Stimulated activated CD8-positive, alpha-beta memory T cell treated with anti-CD3 and anti-CD28 coated beads, Interleukin-4, amount 100 ng/mL, for 24 hours (primary cell): ENCODE results near the gene BLMH.
"Not testable (repeated sequence)": the region's sequence is repeated elsewhere in the genome, so short reads cannot be mapped to it uniquely, and the experiment has no call there.

Experiments used
- DNase-seq: peaks from one replicate; pipeline ENCODE4 v3.0.0-alpha.2; 2020; ENCODE audit warnings: low read depth

The BLMH gene

GRCh38 chr17:30249460-30249859, 42.3 kb downstream of the BLMH start:
- no peak for DNase-seq

GRCh38 chr17:30248786-30249185, 43.0 kb downstream of the BLMH start:
- DNase-seq: no peak

- no peak for DNase-seq
Measured at GRCh38 chr17:30246460-30246859, 45.3 kb downstream of the BLMH start.

- DNase-seq: no peak
Measured at GRCh38 chr17:30244853-30245385, 46.8 kb downstream of the BLMH start.

DNA sequence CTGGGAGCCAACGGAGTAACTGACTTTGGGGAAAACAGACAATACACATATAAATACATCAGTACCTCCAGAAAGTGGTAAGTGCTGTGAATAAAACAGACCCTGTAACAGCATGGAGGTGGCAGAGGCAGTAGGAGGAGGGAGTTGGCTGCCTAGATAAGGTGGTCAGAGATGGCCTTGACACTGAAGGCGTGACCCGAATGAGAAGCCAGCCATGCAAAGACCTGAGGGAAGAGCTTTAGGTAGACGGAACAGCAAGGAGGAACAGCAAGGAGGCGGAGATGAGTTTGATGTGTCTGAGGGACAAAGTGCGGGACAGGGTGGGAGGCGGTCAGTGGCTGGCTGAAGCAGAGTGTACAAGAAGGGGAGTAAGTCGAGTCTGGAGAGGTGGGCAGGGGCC, 48.2 kb downstream of the BLMH start:
- no peak for DNase-seq

DNA sequence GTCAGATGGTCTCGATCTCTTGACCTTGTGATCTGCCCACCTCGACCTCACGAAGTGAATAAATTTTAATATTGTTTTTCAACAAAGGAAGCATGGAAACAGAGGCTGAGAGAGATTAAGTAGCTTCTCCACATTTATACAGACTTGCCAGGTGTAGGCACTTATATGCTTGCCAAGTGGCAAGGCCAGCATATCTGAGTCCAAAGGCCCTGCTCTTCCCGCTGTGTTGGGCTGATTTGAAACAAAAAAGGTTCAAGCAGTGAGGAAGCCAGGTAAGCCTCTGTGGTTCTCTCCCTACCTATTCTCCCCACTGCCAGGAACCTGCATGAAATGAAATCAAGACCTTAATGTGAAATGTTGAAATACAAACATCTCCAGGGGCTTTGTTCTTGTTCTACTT, 48.7 kb downstream of the BLMH start:
- no peak for DNase-seq

GRCh38 chr17:30241051-30241450, 50.7 kb downstream of the BLMH start:
- DNase-seq: no peak

- DNase-seq: no peak
Measured at GRCh38 chr17:30240177-30240576, 51.6 kb downstream of the BLMH start.

DNA sequence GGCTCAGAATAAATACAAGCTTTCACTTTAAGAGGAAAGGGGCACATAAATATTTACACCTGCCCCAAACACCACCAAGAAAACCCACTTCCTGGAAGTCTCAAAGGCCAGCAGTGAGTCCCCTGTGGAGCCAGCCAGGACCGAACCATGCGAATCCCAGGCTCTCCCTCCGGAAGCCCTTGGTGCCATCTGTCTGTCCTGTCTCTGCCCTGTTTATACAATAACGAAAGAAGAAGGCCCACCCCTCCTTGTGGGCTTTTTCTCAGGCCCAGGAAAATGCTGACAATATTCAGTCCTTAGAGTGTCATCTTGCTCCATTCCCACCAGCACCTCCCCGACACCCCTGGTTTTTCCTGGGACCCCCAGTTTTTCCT, 52.7 kb downstream of the BLMH start:
- DNase-seq: no peak

DNA sequence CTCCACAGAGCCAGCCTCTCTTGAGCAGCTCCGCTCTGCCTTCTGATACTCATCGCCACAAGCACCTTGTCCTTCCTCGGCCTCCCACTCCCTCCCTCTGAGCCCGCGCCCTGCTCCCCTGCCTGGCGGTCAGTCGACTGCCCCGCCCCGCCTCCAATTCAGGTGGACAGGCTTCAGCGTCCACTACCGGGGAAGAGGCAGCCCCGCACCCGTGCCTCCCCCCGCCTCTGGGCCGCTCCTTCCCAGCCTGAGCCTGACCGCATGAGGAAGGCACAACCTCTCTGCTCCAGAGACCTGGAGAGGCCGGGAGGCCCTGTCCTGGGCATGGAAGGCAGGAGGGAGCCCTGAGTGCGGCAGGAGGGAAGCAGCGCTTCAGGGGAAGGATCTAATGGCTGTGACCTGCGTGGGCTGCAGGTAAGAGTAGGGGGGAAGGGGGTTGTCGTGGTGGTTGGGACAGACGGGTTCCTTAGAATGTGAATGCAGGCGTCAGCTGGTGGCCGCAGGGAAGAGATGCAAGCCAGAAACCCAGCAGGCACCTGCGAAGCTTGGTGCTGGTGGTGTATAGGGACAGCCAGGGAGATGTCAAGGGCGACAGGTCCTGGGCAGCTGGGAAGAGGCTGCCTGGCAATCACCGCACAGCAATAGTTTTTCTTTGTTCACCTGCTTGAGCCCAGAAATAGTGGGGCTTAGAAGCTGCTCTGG, 53.2 kb downstream of the BLMH start:
- DNase-seq: no peak

- no peak for DNase-seq
Measured at GRCh38 chr17:30238003-30238344, 53.8 kb downstream of the BLMH start.

DNA sequence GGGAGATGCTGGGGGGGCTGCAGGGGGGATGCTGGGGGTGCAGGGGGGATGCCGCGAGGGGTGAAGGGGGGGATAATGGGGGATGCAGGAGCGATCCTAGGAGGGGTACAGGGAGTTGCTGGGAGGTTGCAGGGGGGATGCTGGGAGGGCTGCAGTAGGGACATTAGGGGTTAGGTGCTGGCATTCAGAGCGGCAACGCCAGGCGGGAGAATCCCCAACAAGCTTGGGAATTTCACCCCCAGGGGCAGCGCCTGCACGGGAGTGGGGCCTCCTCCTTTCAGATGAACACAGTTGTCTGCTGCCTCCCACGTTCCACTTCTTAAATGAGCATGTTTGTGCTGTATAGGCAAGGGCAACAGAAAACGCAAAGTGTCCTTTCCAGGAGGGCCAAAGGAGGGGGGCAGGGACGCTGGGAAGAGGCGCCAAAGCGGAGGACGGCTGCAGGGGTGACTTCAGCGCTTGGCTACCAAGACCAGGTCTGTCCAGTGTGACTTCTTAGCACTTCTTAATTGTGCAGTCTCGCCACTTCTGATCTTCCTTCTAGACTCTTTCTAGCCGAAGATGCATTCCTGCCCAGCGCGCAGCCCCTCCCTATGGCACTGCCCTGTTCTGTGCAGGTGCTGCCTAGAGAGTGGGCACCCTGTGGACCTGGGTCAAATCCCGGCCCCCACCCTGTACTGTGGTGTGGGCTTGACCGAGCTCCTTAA, 54.3 kb downstream of the BLMH start:
- no peak for DNase-seq

- no peak for DNase-seq
Measured at GRCh38 chr17:30236766-30237165, 55.0 kb downstream of the BLMH start.

DNA sequence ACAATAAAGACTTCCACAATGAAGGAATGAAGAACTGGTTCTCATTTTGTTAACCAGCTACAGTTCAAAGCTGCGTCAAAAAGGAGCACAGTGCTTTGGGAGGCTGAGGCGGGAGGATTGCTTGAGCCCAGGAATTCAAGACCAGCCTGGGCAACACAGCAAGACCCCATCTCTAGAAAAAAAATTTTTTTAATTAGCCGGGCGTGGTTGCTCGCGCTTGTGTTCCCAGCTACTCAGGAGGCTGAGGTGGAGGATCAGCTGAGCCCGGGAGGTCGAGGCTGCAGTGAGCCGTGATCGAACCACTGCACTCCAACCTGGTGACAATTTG, 55.5 kb downstream of the BLMH start:
- no peak for DNase-seq

DNA sequence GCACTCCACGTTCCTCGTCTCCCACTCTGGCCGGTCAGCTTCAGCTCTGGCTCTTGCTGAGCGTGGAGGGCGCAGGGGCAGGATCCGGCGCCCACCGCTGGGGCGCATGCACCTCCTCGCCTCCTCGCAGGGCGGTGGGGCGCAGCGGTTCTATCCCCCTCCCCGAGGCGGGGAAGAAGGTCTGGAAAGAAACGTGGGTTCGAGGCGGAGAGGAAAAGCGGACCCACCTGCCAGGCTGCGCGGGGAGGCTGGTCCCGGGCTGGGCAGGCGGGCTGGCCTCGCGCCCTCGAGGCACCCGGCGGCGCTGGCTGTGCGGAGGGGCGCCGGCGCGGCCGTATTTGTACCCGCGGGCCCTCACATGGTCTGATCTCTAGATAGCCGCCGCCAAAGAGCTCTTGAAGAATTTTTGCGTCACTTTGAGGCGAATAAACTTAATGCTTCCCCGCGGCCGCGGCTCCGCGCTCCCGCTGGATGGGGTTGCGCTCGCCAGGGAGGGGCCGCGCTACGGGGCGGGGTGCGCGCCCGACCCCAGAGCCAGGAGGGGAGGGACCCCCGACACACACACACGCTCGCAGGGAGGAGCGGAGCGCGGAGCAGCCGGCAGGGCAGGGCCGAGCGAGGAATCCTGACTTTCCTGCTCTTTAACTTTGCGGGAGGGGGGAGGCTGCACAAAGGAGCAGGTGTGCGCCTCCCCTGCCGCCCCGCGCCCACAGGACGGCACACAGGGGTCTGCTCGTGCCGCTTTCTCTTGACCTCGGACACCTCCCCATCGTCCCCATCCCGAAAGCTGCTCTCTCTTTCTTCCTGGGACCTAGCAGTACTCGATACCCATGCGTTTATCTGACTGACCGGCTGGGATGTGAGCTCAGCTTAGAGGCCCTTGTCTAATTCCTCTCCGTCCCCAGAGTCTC, 56.1 kb downstream of the BLMH start, which contains the start of gene SLC6A4:
SLC6A4 (minus strand) TSS at position 312 of the 911 bp plus-strand sequence. CDS start 13,739 bp downstream, outside the sequence.
- no peak for DNase-seq

- DNase-seq: no peak
Measured at GRCh38 chr17:30234964-30235363, 56.8 kb downstream of the BLMH start.

DNA sequence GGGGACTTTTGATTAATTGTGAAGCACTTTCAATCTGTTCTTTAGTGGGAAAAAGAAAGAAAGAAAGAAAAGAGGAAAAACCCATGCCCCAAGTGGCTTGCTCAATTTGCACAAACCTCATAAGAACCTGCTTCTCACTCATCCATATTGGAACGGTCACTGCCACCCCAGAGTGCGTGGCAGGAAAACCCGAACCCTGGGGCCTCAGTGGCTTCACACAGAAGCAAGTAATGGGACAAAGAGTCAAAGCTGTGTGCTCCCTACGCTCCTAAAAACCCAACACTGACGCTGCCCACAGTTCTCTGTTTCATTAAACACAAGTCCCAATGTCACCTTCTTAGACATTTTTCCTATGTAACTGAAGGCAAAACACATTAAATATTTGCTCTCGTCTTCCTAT, 57.4 kb downstream of the BLMH start:
- no peak for DNase-seq

DNA sequence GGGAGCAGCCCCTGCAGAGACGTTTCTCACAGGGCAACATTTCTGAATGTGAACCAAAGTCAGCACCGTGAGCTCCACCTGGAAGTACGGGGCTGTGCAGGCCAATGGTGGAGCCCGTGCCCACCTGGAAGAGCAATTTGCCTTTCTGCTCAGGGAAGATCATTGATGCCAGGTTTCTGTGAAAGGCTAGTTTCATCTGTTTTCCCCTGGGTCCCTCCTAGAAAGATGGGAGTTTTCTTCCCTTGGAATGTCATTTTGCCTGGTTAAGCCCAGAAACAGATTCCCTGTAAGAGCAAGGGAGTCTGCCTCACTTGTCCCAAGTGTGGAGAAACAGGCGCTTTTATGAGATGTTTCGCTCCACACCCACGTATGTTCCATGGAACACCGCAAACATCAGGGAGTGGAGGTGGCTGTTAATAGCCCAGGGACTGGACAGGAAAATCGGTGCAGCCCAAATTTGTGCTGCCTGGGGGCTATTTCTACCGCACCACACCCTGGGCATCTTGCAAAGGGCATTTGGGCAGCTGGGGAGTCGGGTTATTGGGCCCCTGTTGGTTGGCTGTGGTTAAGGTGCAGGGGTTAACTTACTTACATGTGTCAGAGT, 58.8 kb downstream of the BLMH start:
- no peak for DNase-seq

DNA sequence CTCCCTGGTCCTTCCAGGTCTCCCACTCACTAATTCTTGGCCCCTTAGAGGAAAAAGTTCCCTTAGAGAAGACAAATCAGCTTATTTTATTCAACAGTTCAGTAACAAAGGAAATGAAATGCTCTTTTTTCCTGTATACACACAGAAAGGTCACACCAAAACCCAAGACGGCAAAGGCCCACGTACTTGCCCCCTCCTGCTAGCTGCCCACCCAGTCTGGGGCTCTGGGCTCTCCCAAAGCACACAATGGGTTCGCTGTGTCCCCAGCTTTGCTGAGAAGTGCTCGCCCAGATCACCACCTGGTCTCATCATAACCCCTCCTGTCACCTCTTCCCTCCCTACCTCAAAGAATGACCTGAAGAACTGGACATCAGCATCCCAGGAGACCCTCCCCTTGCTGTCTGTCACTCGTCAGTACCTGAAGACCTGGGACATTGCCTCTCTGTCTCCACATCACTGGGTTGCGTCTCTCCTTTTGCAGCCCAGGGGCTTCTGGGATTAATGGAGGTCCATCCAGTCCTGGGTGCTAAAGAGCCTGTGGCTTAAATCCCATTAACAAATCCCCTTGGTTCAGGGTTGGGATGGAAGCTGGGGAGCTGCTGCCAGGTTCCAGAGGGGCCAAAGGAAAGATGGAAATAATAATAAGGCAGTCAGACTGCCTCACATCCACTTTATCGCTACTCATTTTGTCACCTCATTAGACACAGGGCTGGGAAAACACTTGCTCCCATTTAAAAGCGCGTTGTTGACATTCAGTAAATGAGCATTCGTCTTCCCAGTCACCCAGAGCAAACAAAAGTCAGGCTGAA, 59.5 kb downstream of the BLMH start:
- DNase-seq: no peak

- no peak for DNase-seq
Measured at GRCh38 chr17:30230596-30231125, 61.1 kb downstream of the BLMH start.

GRCh38 chr17:30230009-30230408, 61.7 kb downstream of the BLMH start:
- DNase-seq: not testable (repeated sequence)
